Glomerular visceral epithelial cell (primary cell): ENCODE data around the gene MARK1.

Experiments used
- DNase-seq: peaks from one replicate; pipeline ENCODE4 v3.0.0-alpha.2; 2016; ENCODE audit errors: extremely low spot score

MARK1 gene

DNA sequence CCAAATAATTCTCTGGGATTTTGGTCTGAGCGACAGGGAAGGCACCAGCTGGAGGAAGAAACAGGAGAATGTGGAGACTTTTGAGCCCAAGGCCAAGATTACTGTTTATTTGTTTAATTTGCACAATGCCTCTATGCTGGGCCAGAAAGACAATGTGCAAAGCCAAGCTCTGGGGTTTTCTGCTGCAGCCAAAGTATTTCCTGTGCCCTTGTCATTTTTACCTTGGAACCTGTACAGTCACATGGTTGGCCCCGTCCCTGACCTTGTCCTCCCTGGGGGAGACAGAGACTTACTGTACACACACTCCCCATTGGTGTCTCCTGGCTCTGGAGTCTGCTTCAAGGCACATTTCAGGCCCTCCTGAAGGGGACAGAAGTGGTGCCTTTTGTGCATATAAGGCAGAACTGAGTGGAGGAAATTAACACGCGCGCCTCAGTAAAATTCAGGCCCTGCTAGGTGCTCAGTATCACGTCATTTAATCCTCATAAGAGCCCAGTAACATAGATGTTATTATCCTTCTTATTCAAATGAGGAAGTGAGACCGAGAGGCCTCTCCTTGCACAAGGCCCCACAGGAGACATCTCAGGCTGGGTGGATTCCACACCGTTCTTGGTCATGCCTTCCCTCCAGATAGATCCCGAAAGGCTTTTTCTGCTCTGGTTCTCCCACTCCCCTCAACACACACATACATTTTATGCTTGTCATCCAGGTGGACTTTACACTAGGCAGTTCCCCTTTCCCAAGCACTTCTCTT, 183.3 kb downstream of the MARK1 start:
- DNase-seq, result no peak
